ENCODE measurements around the gene IL22RA1. TPM values are rescaled to one million over a fixed set of nuclear protein-coding genes. Genes with fewer than 3 reads are reported as not detected.
A peak's percentile ranks its signal among the peaks of the same experiment; 100 is the strongest.

IL22RA1 gene
- 10 to 100 TPM; 26.6 to 40.0 TPM for total RNA-seq
- long read RNA-seq, partial matches to known transcripts: 21 of 25 reads
- long read RNA-seq, other reads (novel, unspliced or antisense): 2 of 25 reads

GRCh38 chr1:24142546-24143534 lies at the start of gene IL22RA1:
Gene IL22RA1, minus strand, starts transcription at chr1:24143140. Its CDS starts 58 bp downstream, at chr1:24143082.
- peak; percentile 93 for ATAC-seq
- intact Hi-C loops (cut with DNase I, micrococcal nuclease): no loop called here

GRCh38 chr1:24191860-24192259 lies 48.9 kb upstream of the IL22RA1 start:
- intact Hi-C loops (cut with DNase I, micrococcal nuclease): loop anchor here in 1 of 2 donors (10.0 kb wide), 1 partner anchor 443 kb away; no protein-coding TSS in a partner anchor
- DNase-seq (no peak), ATAC-seq (peak; percentile 47)

More at GRCh38 chr1:24142546-24143534, at the start of gene IL22RA1:
- peak; percentile 80 to 89 for DNase-seq

- DNase-seq (no peak), ATAC-seq (no peak)
- intact Hi-C loops (cut with DNase I, micrococcal nuclease): loop anchor here in 1 of 2 donors (10.0 kb wide), 1 partner anchor 444 kb away; no protein-coding TSS in a partner anchor
Measured at GRCh38 chr1:24190983-24191461, 48.1 kb upstream of the IL22RA1 start.

GRCh38 chr1:24189528-24189927 lies 46.6 kb upstream of the IL22RA1 start:
- ATAC-seq: no peak
- intact Hi-C loops (cut with DNase I, micrococcal nuclease): no loop called here
- peak in 1 of 2 donors; percentile 37 for DNase-seq

GRCh38 chr1:24186993-24187790 lies 44.3 kb upstream of the IL22RA1 start, which contains the start of gene IFNLR1:
Gene IFNLR1, minus strand, starts transcription at chr1:24187289. Its CDS starts 41 bp downstream, at chr1:24187248.
- ATAC-seq (peak; percentile 84), DNase-seq (peak; percentile 84 to 87)
- intact Hi-C loops (cut with DNase I, micrococcal nuclease): no loop called here

- intact Hi-C loops (cut with DNase I, micrococcal nuclease): no loop called here
- peak; percentile 12 for ATAC-seq
- DNase-seq: no peak
Measured at GRCh38 chr1:24186711-24186992, 43.7 kb upstream of the IL22RA1 start.

- intact Hi-C loops (cut with DNase I, micrococcal nuclease): no loop called here
- DNase-seq: no peak
Measured at GRCh38 chr1:24186031-24186710, 43.2 kb upstream of the IL22RA1 start.

GRCh38 chr1:24185076-24185475 lies 42.1 kb upstream of the IL22RA1 start:
- DNase-seq (no peak), ATAC-seq (no peak)
- intact Hi-C loops (cut with DNase I, micrococcal nuclease): no loop called here

More at GRCh38 chr1:24186031-24186710, 43.2 kb upstream of the IL22RA1 start:
- peak; percentile 42 for ATAC-seq

GRCh38 chr1:24182061-24182460 lies 39.1 kb upstream of the IL22RA1 start:
- no peak for DNase-seq
- ATAC-seq: no peak
- intact Hi-C loops (cut with DNase I, micrococcal nuclease): no loop called here

- intact Hi-C loops (cut with DNase I, micrococcal nuclease): no loop called here
- DNase-seq (no peak), ATAC-seq (no peak)
Measured at GRCh38 chr1:24181619-24182018, 38.7 kb upstream of the IL22RA1 start.

- no peak for ATAC-seq
- intact Hi-C loops (cut with DNase I, micrococcal nuclease): no loop called here
- no peak for DNase-seq
Measured at GRCh38 chr1:24180676-24181075, 37.7 kb upstream of the IL22RA1 start.

- DNase-seq (no peak), ATAC-seq (no peak)
- intact Hi-C loops (cut with DNase I, micrococcal nuclease): no loop called here
Measured at GRCh38 chr1:24179251-24179840, 36.4 kb upstream of the IL22RA1 start.

GRCh38 chr1:24178407-24178806 lies 35.5 kb upstream of the IL22RA1 start:
- no peak for DNase-seq
- no peak for ATAC-seq
- intact Hi-C loops (cut with DNase I, micrococcal nuclease): no loop called here

GRCh38 chr1:24177161-24177560 lies 34.2 kb upstream of the IL22RA1 start:
- ATAC-seq (no peak), DNase-seq (no peak)
- intact Hi-C loops (cut with DNase I, micrococcal nuclease): no loop called here

- peak; percentile 92 for ATAC-seq
- intact Hi-C loops (cut with DNase I, micrococcal nuclease): no loop called here
- DNase-seq: no peak
Measured at GRCh38 chr1:24175033-24175755, 32.3 kb upstream of the IL22RA1 start.

GRCh38 chr1:24173638-24174575 lies 31.0 kb upstream of the IL22RA1 start:
- DNase-seq (no peak), ATAC-seq (no peak)
- intact Hi-C loops (cut with DNase I, micrococcal nuclease): no loop called here

GRCh38 chr1:24172598-24172997 lies 29.7 kb upstream of the IL22RA1 start:
- intact Hi-C loops (cut with DNase I, micrococcal nuclease): no loop called here
- no peak for ATAC-seq
- no peak for DNase-seq

All from left colon (tissue), 2 donors.